ENCODE data around the gene LIPC. TPM values are rescaled to one million over a fixed set of nuclear protein-coding genes. Genes with fewer than 3 reads are reported as not detected.

The LIPC gene
- total and polyA plus RNA-seq, 9 of the 15 experiments (the other 6 are each of a cell fraction or from before 2014, with no cell fraction given): 0.07 to 0.41 (median 0.11) TPM; not detected in 2

DNA sequence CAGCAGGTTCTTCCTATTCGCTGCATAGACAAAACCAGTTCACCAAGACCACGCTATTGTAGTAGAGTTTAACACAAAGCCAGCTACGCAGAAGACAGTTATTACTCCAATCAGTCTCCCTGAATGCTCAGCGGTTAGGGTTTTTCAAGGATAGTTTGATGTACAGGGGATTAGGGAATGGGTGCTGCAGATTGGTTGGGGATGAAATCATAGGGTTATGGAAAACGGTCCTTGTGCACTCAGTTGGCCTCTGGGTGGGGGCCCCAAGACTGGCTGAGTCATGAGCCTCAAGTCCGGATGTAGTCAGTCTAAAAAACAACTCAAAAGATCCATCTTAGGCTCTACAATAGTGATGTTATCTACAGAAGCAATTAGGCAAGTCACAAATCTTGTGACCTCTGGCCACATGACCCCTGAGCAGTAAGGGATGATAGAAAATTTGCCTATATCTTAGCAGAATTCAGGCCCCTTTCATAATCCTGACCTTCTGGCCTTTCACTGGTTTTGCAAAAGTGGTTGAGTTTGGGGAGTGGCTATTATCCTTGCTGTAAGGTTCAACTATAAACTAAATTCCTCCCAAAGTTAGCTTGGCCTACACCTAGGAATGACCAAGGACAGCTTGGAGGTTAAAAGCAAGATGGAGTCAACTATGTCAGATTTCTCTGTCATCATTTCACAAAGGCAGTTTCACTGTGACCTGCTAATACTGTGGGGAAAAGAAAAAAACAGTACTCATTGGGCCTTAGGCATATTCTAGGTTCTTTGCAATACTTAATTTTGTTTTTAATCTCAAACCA is 57.7 kb downstream of the LIPC start (continued):
- TF ChIP-seq, protein P1, sequence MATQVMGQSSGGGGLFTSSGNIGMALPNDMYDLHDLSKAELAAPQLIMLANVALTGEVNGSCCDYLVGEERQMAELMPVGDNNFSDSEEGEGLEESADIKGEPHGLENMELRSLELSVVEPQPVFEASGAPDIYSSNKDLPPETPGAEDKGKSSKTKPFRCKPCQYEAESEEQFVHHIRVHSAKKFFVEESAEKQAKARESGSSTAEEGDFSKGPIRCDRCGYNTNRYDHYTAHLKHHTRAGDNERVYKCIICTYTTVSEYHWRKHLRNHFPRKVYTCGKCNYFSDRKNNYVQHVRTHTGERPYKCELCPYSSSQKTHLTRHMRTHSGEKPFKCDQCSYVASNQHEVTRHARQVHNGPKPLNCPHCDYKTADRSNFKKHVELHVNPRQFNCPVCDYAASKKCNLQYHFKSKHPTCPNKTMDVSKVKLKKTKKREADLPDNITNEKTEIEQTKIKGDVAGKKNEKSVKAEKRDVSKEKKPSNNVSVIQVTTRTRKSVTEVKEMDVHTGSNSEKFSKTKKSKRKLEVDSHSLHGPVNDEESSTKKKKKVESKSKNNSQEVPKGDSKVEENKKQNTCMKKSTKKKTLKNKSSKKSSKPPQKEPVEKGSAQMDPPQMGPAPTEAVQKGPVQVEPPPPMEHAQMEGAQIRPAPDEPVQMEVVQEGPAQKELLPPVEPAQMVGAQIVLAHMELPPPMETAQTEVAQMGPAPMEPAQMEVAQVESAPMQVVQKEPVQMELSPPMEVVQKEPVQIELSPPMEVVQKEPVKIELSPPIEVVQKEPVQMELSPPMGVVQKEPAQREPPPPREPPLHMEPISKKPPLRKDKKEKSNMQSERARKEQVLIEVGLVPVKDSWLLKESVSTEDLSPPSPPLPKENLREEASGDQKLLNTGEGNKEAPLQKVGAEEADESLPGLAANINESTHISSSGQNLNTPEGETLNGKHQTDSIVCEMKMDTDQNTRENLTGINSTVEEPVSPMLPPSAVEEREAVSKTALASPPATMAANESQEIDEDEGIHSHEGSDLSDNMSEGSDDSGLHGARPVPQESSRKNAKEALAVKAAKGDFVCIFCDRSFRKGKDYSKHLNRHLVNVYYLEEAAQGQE (IDR thresholded peaks at IDR 0.05; ENCODE audit: borderline replicate concordance): no peak
- TF ChIP-seq, protein P1 (CRISPR knock-in tag; IDR thresholded peaks at IDR 0.05; ENCODE audit: low read depth): no peak
- peak; percentile 46; the same call in 1 of the 2 replicates for TF ChIP-seq KLF6 (CRISPR knock-in tag; IDR thresholded peaks at IDR 0.05; ENCODE audit: borderline replicate concordance)
- TF ChIP-seq ESRRA (IDR thresholded peaks at IDR 0.05; ENCODE audit: borderline replicate concordance, low read depth): peak; percentile 21; the same call in 1 of the 2 replicates
- TF ChIP-seq, protein P2, sequence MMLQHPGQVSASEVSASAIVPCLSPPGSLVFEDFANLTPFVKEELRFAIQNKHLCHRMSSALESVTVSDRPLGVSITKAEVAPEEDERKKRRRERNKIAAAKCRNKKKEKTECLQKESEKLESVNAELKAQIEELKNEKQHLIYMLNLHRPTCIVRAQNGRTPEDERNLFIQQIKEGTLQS (IDR thresholded peaks at IDR 0.05): peak; percentile 59
- TF ChIP-seq, protein P2 (CRISPR knock-in tag; conservative IDR thresholded peaks at IDR 0.05): no peak
- TF ChIP-seq C11orf30 (IDR thresholded peaks at IDR 0.05; ENCODE audit: low read depth): 0 out of 2 replicates have a peak, but pooled peaks have one; percentile 9
- no peak for TF ChIP-seq NELFE (IDR thresholded peaks at IDR 0.05; ENCODE audit: insufficient read depth, insufficient read length)
- TF ChIP-seq NR3C1 (CRISPR knock-in tag; IDR thresholded peaks at IDR 0.05): no peak
- TF ChIP-seq, protein P3, sequence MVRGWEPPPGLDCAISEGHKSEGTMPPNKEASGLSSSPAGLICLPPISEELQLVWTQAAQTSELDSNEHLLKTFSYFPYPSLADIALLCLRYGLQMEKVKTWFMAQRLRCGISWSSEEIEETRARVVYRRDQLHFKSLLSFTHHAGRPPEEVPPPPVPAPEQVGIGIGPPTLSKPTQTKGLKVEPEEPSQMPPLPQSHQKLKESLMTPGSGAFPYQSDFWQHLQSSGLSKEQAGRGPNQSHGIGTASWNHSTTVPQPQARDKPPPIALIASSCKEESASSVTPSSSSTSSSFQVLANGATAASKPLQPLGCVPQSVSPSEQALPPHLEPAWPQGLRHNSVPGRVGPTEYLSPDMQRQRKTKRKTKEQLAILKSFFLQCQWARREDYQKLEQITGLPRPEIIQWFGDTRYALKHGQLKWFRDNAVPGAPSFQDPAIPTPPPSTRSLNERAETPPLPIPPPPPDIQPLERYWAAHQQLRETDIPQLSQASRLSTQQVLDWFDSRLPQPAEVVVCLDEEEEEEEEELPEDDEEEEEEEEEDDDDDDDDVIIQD (CRISPR knock-in tag; IDR thresholded peaks at IDR 0.05): no peak
- TF ChIP-seq NFE2L1 (tag; IDR thresholded peaks at IDR 0.05; ENCODE audit: borderline replicate concordance, low read depth): no peak
- TF ChIP-seq TRIM28 (IDR thresholded peaks at IDR 0.05): peak; percentile 81
- TF ChIP-seq ZNF561 (CRISPR knock-in tag; conservative IDR thresholded peaks at IDR 0.05): no peak
- TF ChIP-seq PTBP1 (IDR thresholded peaks at IDR 0.05; ENCODE audit: low read depth, low read length): no peak
- TF ChIP-seq PHB2 (IDR thresholded peaks at IDR 0.05; ENCODE audit: low read depth): no peak
- TF ChIP-seq MCM5 (IDR thresholded peaks at IDR 0.05; ENCODE audit: low read depth): no peak
- TF ChIP-seq ZBTB1 (CRISPR knock-in tag; IDR thresholded peaks at IDR 0.05; ENCODE audit: borderline replicate concordance, low read depth): no peak
- TF ChIP-seq SIX5 (IDR thresholded peaks at IDR 0.05; ENCODE audit: borderline replicate concordance in 1 of 2, insufficient read depth in 1 of 2, low read depth in 1 of 2, low read length in 2 of 2): no peak
